ENCODE data around the gene MUC6. TPM values are rescaled to one million over a fixed set of nuclear protein-coding genes. Genes with fewer than 3 reads are reported as not detected.

MUC6 gene
- total RNA-seq, 4 donors from 2014 or later: 0.43 to 3.5 TPM; not detected in 2

DNA sequence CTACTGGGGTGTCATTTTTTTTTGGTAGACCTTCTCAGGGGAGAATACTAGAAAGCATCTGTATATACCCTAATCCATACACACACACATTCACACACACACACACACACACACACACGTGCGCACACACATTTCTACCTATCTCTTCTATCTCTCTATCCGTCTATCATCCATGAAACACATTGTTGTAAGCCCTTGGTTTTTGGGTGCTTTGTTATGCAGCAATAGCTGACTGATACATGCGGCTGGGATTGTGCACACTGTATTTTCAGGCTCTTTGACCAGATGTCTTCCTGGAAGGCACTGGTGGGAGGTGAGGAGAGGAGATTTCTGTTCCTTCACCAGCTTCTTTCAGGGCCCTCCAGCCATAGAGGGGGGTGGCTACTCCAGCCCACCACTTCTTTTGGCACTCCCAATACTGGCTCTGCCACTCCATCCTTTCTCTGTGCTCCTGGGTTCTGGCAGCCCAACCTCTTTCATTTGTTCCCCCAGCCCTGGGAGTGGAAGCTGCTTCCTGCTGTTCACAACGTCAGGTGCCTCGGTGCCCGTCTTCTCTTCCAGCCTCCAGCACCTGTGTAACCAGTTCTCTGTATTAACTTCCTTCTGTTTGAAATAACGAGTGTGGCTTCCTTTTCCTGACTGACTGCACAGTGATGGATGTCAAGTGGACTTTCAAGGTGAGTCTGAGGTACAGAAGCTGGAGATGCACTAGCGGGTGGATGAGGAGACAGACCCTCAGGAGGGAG is 25.7 kb upstream of the MUC6 start:
- no peak for DNase-seq
- intact Hi-C loops (cut with DNase I; ENCODE audit: low total_unique reads): no loop called here
- no peaks in the 10 kb centered on the region for H3K27me3 ChIP-seq
- no peak overlapping the region for H3K27ac ChIP-seq
- H3K4me3 ChIP-seq: no peak overlapping the region
- no peaks in the 10 kb centered on the region for H3K9me3 ChIP-seq
- no peak for TF ChIP-seq POLR2A (IDR thresholded peaks at IDR 0.05)
- TF ChIP-seq, protein P1, sequence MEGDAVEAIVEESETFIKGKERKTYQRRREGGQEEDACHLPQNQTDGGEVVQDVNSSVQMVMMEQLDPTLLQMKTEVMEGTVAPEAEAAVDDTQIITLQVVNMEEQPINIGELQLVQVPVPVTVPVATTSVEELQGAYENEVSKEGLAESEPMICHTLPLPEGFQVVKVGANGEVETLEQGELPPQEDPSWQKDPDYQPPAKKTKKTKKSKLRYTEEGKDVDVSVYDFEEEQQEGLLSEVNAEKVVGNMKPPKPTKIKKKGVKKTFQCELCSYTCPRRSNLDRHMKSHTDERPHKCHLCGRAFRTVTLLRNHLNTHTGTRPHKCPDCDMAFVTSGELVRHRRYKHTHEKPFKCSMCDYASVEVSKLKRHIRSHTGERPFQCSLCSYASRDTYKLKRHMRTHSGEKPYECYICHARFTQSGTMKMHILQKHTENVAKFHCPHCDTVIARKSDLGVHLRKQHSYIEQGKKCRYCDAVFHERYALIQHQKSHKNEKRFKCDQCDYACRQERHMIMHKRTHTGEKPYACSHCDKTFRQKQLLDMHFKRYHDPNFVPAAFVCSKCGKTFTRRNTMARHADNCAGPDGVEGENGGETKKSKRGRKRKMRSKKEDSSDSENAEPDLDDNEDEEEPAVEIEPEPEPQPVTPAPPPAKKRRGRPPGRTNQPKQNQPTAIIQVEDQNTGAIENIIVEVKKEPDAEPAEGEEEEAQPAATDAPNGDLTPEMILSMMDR (IDR thresholded peaks at IDR 0.05): no peak
- H3K4me1 ChIP-seq: no peaks in the 10 kb centered on the region
- no peaks in the 10 kb centered on the region for H3K36me3 ChIP-seq

DNA sequence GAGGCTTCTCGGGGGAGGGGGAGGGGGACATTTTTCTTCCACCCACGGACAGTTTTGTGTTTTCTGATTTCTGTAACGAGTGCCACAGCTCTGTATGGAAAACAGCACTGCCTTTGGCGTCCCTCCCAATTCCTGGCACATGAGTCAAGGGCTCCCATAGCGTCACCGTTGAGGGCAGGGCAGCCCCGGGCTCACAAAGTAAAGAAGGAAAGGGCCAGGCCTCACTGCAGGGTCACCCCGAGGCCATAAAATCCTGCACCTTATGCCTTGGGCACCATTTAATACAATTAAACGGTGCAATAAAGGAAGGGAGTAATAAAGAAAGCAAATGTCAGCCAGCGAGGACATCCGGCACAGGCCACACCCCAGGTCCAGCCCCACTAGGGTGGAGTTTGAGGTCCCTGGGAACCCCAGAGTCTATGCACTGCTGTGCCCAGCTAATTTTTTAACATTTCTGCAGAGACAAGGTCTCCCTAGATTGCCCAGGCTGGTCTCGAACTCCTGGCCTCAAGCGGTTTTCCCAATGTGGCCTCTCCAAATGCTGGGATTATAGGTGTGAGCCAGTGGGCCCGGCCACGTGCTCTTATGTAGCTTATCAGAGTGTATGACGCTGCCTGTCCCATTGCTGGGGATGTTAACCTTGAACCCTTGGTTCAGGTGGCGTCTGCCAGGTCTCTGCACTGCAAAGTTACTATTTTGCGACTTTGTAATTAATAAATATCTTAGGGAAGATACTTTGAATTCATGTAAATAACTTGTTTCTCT is 24.5 kb upstream of the MUC6 start:
- DNase-seq: peak in 1 of 2 donors; percentile 34
- H3K4me3 ChIP-seq: no peak overlapping the region
- intact Hi-C loops (cut with DNase I; ENCODE audit: low total_unique reads): no loop called here
- TF ChIP-seq POLR2A (IDR thresholded peaks at IDR 0.05): no peak
- TF ChIP-seq, protein P1 (IDR thresholded peaks at IDR 0.05): no peak
- no peaks in the 10 kb centered on the region for H3K27me3 ChIP-seq
- H3K36me3 ChIP-seq: no peaks in the 10 kb centered on the region
- H3K27ac ChIP-seq: no peak overlapping the region
- no peaks in the 10 kb centered on the region for H3K9me3 ChIP-seq
- no peaks in the 10 kb centered on the region for H3K4me1 ChIP-seq

DNA sequence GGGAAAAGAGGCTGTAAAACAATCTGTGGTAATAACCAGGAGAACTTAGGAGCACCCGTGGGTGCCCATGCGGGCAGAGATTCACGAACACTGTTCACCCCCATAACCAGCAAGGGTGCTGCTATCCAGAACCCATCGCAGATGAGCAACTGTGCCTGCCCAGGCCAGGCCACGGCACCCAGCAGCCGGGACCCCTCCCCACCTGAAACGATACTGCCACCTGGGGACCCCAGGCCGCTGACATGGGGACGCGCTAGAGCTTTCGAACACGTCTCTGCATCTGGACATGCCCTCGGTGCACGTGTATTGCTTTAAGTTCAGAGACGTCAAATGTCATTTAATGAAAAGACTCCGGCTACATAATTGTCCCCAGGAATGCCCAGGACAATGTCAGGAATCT is 23.9 kb upstream of the MUC6 start:
- H3K27me3 ChIP-seq: no peaks in the 10 kb centered on the region
- no peak overlapping the region for H3K27ac ChIP-seq
- H3K4me3 ChIP-seq: no peak overlapping the region
- no peaks in the 10 kb centered on the region for H3K9me3 ChIP-seq
- peak in 1 of 2 donors; percentile 6 for DNase-seq
- TF ChIP-seq, protein P1 (IDR thresholded peaks at IDR 0.05): no peak
- TF ChIP-seq POLR2A (IDR thresholded peaks at IDR 0.05): no peak
- intact Hi-C loops (cut with DNase I; ENCODE audit: low total_unique reads): no loop called here
- no peaks in the 10 kb centered on the region for H3K4me1 ChIP-seq
- H3K36me3 ChIP-seq: no peaks in the 10 kb centered on the region

DNA sequence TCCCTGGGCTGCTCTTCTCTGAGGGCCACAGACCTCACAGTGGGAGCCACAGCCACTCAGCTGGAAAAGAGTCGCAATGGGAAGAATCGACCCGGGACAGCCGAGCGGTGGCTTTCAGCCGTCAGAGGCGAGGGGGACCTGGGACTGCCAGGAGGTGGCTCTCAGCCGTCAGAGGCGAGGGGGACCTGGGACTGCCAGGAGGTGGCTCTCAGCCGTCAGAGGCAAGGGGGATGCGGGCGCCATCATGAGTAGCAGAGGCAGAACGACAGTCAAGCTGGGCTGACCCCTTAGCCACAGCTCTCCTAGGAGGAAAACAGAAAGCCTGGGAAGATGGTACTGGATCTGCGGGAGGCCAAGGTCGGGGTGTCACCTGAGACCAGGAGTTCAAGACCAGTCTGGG is 23.2 kb upstream of the MUC6 start:
- Histone ChIP-seq H3K4me3 (no peak overlapping the region), H3K27me3 (no peaks in the 10 kb centered on the region), H3K36me3 (no peaks in the 10 kb centered on the region), H3K4me1 (no peaks in the 10 kb centered on the region), H3K27ac (no peak overlapping the region), H3K9me3 (no peaks in the 10 kb centered on the region)
- TF ChIP-seq POLR2A (IDR thresholded peaks at IDR 0.05): no peak
- TF ChIP-seq, protein P1 (IDR thresholded peaks at IDR 0.05): no peak
- intact Hi-C loops (cut with DNase I; ENCODE audit: low total_unique reads): no loop called here
- DNase-seq: peak in 1 of 2 donors; percentile 6

DNA sequence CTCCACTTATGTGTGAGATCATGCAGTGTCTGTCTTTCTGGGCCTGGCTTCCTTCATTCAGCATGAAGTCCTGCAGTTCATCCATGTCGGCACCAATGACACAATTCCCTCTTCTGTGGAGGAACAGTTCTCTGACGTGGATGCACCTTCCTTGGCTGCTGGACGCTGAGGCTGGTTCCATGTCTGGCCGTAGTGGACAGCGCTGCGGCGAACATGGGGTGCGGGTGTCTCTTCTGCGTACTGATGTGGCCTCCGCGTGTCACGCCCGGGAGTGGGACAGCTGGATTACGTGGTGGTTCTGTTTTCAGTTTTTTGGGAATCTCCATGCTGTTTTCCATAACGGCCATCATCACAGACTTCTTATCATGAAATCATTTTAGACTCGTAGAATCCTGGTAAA is 21.3 kb upstream of the MUC6 start:
- H3K27ac ChIP-seq: no peak overlapping the region
- H3K27me3 ChIP-seq: peaks cover 0 to 9% of the 10 kb centered on the region in 2 donors
- H3K4me1 ChIP-seq: no peaks in the 10 kb centered on the region
- TF ChIP-seq, protein P1 (IDR thresholded peaks at IDR 0.05): no peak
- no peak overlapping the region for H3K4me3 ChIP-seq
- H3K9me3 ChIP-seq: no peaks in the 10 kb centered on the region
- intact Hi-C loops (cut with DNase I; ENCODE audit: low total_unique reads): no loop called here
- no peaks in the 10 kb centered on the region for H3K36me3 ChIP-seq
- DNase-seq: no peak

Measured in uterus (tissue), 4 donors.